ENCODE measurements around the gene TEKT4.
"Not testable (repeated sequence)": the region's sequence is repeated elsewhere in the genome, so short reads cannot be mapped to it uniquely, and the experiment has no call there.

TEKT4 gene

GRCh38 chr2:94871226-94872087, at the start of gene TEKT4:
TEKT4 (plus strand) TSS chr2:94871430; CDS start chr2:94871580, 150 bp downstream.
- no peak for DNase-seq (ENCODE audit: low read depth in 2 of 2)

DNA sequence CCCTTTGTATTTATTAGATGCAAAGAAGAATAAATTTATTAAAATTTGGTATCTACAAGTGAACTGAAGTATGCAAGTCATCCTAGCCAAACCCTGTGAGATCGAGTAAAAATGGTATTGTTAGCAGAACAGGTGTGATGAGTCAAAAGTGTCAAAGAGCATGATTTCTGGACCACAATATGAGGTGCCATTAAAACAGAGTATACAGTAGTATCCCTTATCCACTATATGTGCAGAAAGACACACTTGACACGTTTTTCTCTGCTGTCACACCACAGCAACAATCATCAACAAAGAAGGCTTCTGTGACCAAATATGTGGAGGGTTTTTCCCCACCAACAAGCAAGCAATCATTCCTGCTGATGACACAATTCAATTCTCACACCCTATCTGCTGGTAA, 32.0 kb upstream of the TEKT4 start:
- not testable (repeated sequence) for DNase-seq (ENCODE audit: low read depth in 2 of 2)

DNA sequence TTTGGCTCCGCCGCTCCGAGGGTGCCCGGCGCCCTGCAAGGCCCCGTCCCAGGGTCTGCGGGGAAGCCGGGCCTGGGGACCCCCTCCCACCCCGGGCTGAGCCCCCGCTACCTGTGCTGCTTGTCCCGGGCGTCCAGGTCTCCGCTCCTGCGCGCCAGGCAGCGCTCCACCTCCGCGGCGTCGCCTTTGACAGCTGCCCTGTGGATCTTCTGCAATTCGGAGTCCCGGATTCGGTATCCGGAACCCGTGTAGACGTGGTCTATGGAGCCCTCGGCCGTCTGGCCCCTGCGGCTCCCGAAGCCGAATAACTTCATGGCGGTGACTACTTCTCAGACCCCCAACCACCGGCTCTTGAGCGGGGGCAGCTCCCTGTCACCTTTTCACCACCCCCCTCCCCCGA, 14.4 kb upstream of the TEKT4 start:
- not testable (repeated sequence) for DNase-seq (ENCODE audit: low read depth in 2 of 2)

DNA sequence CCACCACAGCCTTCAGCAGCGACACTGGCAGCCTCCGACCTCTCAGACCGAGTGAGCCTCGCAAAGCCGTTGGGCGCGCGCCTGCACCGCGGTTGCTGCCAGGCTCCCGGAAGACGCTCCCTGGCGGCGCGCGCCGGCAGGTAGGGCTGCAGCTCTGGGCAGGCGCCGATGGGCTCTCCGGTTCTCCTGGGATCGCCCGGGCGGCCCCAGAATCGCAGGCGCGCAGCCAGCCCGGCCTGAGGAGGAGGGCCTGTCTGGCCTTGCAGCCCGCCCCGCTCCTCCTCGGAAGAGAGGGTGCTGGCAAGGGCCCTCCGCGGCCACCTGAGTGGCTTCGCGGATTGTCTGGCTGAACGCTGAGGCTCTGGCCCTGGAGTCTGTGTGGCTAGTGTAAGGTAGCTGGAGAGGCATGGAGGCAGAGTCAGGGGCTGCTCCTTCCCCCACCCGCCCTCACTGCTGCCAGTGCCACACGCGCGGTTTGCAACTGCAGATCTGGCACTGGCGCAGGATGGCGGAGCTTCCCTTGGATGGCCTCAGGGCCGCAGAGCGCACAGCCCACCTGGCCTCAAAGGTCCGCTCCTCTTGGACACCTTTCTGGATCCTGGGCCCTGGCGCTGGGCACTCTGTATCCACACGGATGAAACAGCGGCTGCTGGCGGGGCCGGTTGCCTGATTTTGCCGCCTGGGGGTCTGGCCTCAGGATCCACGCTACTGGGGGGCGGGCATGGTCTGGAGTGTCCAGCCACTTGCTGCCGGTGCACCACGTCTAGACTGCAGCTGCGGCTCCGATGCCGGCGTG, 13.7 kb upstream of the TEKT4 start:
- DNase-seq (ENCODE audit: low read depth in 2 of 2) = not testable (repeated sequence)

GRCh38 chr2:94858163-94858888, 12.9 kb upstream of the TEKT4 start:
- not testable (repeated sequence) for DNase-seq (ENCODE audit: low read depth in 2 of 2)

DNA sequence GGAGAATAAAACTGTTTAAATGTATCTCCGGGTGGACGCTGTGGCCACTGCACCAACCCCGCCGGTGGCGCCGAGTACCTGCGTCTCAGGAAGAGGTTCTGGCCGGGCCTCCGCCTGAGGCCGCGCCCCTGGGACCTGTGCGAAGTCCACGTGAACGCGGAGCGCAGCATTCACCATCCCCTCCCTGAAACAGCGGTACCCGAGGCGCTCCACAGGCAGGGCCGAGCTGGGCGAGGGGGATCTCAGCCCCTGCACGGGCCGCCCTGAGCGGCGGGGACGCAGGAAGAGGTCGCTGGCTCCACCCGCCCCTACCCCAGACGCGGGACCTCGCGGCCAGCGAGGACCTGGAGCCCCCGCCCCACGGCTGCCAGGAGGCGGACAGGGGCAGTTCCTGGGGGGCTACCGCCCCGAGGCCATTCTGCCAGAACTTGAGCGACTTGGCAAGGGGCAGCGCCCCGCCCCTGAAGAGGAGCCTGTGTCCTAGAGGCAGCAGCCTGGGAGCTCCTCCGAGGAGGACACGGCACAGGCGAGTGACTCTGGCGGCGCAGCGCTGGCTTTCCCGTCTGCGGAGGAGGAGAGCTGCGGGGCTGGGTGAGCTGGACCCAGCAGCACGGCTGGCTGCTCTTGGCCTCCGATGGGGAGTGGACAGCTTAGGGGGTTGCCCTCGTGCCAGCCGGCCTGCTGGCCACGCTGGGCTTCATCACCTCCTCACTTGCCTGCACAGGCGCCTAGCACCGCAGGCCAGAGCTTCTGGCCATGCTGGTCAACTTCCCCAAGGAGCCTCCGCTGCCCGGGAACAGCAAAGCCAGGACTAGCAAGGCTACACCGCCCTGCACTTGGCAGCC, 9.7 kb upstream of the TEKT4 start:
- no peak for DNase-seq (ENCODE audit: low read depth in 2 of 2)

DNA sequence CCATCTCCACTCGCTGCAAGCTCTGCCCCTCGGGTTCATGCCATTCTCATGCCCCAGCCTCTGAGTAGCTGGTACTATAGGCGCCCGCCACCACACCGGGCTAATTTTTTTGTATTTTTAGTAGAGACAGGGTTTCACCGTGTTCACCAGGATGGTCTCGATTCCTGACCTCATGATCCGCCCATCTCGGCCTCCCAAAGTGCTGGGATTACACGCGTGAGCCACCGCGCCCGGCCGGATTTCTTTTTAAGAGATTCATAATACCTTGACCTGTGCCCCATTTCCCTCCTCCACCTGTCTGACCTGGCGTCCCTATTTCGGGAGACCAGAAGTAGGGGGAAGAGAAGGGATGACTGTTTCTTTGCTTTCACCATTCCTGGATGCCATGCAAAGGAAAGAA, 8.3 kb upstream of the TEKT4 start:
- not testable (repeated sequence) for DNase-seq (ENCODE audit: low read depth in 2 of 2)

DNA sequence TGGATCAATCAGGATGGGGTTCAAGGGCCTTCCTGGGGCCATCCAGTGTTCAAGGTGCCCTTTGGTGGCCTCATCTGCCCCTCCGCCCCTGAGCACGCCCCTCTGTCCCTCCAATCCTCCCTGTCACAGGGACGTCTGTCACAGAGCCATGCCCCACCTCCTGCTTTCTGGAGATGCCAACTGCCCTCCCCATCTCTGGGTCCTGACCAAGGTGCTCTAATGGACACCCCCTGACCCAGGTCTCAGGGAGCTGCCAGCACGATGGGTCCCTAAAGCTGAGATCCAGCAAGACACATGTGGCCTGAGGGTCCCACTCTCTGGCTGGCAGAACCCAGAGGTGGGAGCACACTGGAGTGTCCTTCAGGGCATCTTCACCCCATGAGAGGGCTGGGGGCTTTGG, 2.1 kb upstream of the TEKT4 start:
- DNase-seq (ENCODE audit: low read depth in 2 of 2) = no peak

GRCh38 chr2:94869552-94870439, 1.4 kb upstream of the TEKT4 start:
- DNase-seq (ENCODE audit: low read depth in 2 of 2) = no peak

DNA sequence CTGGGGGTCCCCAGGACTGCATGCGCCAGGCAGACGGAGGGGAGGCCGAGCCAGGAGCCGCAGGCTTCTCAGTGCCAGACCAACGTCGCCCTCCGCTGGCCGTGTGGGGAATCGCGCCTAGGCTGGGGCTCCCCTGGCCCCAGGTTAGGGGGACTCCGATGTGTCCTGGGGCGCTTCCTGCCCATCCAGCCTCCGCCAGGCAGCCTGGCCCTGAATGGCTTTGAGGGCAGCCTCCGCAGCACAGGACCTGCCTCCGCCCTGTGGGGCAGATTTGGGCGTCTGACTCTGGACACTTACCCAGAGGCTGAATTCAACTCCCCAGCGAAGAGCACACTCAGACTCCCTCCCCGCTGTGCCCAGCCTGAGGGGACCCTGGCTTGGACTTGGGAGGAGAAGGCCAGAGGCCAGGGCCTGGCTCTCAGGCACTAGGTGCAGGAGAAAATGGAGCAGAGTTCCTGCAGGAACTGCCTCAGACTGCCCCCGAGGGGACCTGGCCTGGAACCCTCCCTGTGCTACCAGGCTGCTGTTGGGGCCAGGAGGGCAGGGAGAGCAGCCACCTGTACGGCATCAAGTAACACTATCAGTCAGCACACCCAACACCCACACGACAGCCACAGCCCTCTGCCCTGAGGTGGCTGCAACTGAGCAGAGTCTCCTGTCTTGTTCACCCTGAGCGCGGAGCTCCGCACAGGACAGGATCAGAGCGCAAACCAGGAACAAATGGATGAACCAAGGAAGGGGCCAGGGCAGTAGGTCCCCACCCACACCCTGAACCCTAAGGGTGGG, 597 bp upstream of the TEKT4 start:
- DNase-seq (ENCODE audit: low read depth in 2 of 2) = no peak

- no peak for DNase-seq (ENCODE audit: low read depth in 2 of 2)
Observed at GRCh38 chr2:94872088-94872618, 923 bp downstream of the TEKT4 start.

DNA sequence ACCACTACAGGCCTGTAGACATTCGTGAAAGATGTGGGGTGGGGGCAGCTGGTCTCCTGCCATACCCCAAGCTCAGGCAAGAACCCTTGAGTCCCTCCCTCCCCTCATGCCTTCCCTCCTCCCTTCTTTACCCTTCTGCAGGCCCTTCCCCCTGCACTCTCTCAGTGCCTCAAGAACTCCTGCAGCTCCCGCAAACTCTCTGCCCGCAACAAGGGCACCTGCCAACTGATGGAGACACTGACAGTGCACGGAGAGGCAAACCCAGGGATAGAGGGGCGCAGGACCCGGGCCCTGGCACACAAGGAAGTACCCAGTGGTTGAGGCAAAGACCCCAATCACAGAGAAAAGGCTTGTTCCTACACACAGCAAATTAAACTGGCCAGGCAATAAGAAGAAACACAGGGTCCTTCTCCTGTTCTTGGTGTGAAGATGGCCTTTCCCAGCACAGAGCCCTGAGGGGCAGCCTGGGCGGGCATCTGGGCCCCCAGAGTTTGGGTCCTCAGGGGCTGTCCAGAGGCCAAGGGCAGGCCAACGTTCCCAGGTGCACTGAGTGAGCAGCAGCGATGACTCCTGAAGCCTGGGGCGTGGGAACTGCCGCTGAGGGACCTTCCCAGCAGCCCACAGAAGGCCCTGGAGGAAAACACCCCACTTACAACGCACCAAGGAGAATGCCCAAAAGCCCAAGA, 1.6 kb downstream of the TEKT4 start:
- DNase-seq (ENCODE audit: low read depth in 2 of 2) = no peak

DNA sequence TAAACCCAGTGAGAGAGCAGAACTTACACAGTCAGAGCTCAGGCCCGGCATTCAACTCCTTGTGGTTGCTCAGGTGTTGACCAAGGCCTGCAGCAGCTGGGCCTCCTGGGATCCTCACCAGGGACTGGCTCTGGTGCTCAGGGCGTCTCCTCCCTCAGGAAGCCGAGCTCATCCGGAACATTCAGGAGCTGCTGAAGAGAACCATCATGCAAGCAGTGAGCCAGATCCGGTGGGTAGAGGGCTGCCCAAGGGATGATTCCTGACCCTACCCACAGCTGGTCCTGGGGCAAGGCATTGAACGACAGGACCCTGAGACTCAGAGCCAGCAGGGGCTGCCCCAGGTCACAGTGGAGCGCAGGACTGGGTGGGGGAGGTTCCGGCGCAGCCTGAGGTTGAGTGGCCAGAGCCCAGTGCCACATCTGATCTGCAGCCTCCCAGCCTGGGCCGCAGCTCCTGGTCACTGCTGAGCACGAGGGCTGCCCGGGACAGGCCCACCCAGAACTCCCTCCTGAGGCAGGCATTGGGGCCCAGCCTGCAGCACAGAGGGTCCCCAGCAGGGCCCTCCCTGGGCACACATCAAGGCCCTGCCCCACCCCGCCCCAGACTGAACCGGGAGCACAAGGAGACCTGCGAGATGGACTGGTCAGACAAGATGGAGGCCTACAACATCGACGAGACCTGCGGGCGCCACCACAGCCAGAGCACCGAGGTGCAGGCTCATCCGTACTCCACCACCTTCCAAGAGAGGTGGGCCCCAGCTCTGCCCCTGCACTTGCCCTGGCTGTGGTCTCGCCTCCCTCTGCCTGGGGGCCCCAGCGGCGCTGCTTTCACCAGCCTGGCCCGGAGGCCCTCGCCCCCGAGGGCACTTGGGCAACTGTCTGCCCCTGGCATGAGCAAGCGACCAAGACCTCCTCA, 2.4 kb downstream of the TEKT4 start:
- DNase-seq (ENCODE audit: low read depth in 2 of 2) = no peak

GRCh38 chr2:94874277-94874997, 3.2 kb downstream of the TEKT4 start:
- DNase-seq (ENCODE audit: low read depth in 2 of 2) = peak in 1 of 2 donors; percentile 39

DNA sequence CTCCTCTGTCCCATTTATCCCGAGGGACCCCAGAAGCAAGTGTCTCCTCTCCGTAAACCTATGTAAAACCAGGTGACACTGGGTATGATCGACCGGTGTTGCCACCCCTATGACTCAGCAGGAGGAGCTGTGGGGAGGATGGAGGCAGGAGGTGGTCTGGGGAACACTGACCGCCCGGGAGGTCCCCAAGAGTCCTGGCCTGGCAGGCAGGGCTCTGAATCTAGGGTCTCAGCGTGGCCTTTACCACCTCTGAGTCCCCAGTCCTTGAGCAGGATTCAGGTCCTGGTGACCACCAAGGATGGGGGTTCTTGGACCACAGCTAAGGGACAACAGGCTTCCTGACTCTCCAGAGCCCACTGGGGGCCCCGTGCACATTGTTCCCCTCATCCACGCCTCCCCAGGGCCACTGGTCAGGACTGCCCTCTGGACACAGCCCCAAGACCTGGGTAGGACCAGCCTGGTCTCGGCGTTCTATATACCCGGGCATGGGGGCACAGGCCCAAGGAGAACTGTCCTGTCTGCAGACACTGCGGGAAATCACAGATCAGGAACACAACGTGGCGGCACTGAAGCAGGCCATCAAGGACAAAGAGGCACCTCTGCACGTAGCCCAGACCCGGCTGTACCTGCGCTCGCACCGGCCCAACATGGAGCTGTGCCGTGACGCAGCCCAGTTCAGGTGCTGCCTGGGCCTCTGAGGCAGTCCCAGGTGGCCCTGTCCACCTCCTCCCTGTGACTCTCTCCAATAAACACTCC, 4.0 kb downstream of the TEKT4 start:
- no peak for DNase-seq (ENCODE audit: low read depth in 2 of 2)

All from stimulated activated CD4-positive, alpha-beta T cell treated with anti-CD3 and anti-CD28 coated beads, Interleukin-1b, Interleukin-23, amount 100 ng/mL, for 1 hour (primary cell).